Upper lobe of left lung (tissue), 4 donors: ENCODE data around the gene NDNF.

Experiments used
- POLR2A ChIP-seq, 4 donors: fragments of 450-650 bp; IDR thresholded peaks; one replicate each; pipeline ENCODE4 v1.5.1; 2016 to 2017; ENCODE audit warnings: antibody characterized with exemption in 4 of 4, mild to moderate bottlenecking in 2 of 4
- POLR2AphosphoS5 ChIP-seq, 2 donors: sonication (generic); formaldehyde crosslinking; IDR thresholded peaks; one replicate each; pipeline ENCODE4 v1.5.1; 2017; ENCODE audit warnings: antibody characterized with exemption in 2 of 2
- TF ChIP-seq, protein P1 (sequence below), 6 experiments: fragments of 450-650 bp in 4 of 6; fragments of 200-600 bp in 2 of 6; sonication (generic) in 2 of 6; IDR thresholded peaks; one replicate each; pipeline ENCODE4 v1.5.1; 2016 to 2019; ENCODE audit warnings: antibody characterized with exemption in 6 of 6

DNA sequence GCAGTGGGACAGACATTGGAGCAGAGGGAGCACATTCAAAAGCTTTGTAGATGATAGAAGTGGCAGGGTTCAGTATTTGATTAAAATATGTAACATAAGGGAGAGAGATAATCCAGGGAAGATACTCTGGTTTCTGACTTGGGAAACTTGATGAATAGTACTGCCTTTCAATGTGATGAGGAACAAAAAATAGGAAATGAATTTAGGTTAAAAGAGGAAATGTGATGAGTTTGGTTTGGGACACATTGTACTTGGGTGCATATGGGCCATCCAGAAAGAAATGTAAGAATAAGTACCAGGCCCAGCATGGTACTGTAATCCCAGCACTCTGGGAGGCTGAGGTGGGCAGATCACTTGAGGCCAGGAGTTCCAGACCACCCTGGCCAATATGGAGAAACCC lies 20.9 kb upstream of the NDNF start:
- TF ChIP-seq POLR2A (IDR thresholded peaks at IDR 0.05) (no peak), POLR2AphosphoS5 (IDR thresholded peaks at IDR 0.05) (no peak)
- TF ChIP-seq, protein P1, sequence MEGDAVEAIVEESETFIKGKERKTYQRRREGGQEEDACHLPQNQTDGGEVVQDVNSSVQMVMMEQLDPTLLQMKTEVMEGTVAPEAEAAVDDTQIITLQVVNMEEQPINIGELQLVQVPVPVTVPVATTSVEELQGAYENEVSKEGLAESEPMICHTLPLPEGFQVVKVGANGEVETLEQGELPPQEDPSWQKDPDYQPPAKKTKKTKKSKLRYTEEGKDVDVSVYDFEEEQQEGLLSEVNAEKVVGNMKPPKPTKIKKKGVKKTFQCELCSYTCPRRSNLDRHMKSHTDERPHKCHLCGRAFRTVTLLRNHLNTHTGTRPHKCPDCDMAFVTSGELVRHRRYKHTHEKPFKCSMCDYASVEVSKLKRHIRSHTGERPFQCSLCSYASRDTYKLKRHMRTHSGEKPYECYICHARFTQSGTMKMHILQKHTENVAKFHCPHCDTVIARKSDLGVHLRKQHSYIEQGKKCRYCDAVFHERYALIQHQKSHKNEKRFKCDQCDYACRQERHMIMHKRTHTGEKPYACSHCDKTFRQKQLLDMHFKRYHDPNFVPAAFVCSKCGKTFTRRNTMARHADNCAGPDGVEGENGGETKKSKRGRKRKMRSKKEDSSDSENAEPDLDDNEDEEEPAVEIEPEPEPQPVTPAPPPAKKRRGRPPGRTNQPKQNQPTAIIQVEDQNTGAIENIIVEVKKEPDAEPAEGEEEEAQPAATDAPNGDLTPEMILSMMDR (IDR thresholded peaks at IDR 0.05) = no peak
